PFSK-1 (cell line): ENCODE data around the gene TEX29.

Source experiments
- REST ChIP-seq, 2 experiments: IDR thresholded peaks; 2 replicates each; pipeline versions ENCODE4 v1.6.1 to v1.8.0; 2011 to 2012; ENCODE audit warnings: low read depth in 2 of 2, low read length in 2 of 2, control low read depth in 1 of 2, inconsistent platforms in 1 of 2, mild to moderate bottlenecking in 1 of 2, moderate library complexity in 1 of 2; ENCODE audit not compliant: insufficient read depth in 1 of 2
- SIN3A ChIP-seq: IDR thresholded peaks from 2 replicates; pipeline ENCODE4 v1.6.1; 2012; ENCODE audit warnings: mild to moderate bottlenecking, low read length, moderate library complexity, borderline replicate concordance; ENCODE audit not compliant: insufficient read depth

- TF ChIP-seq REST (IDR thresholded peaks at IDR 0.05; ENCODE audit: insufficient read depth in 1 of 2, low read depth in 2 of 2, low read length in 2 of 2) = no peak
- TF ChIP-seq SIN3A = no peak
Measured at GRCh38 chr13:111314852-111315251, 5.6 kb upstream of the TEX29 start.
